Measurements from ENCODE around the gene KRTCAP3. TPM values are rescaled to one million over a fixed set of nuclear protein-coding genes. Genes with fewer than 3 reads are reported as not detected.

KRTCAP3 gene
- total RNA-seq, 1 experiment from 2014 or later, result 47.8 TPM

GRCh38 chr2:27453968-27454367 lies 11.8 kb downstream of the KRTCAP3 start:
- ChIA-PET CTCF (no interaction called here), POLR2A (no interaction called here)
- no peaks in the 10 kb centered on the region for H3K36me3 Mint-ChIP-seq (ENCODE audit: insufficient read depth, unreplicated experiment)
- Histone ChIP-seq H3K36me3 (ENCODE audit: control insufficient read depth, insufficient read depth, low read length) (no peaks in the 10 kb centered on the region), H3K4me1 (no peaks in the 10 kb centered on the region), H3K4me3 (ENCODE audit: low read depth, low read length) (no peak overlapping the region), H3K27me3 (replicated peaks; ENCODE audit: control insufficient read depth, insufficient read depth, low read length) (no peaks in the 10 kb centered on the region), H3K9me3 (no peaks in the 10 kb centered on the region)
- no peaks in the 10 kb centered on the region for H3K9me3 Mint-ChIP-seq (ENCODE audit: unreplicated experiment)
- H3K4me3 Mint-ChIP-seq (ENCODE audit: unreplicated experiment), result no peak overlapping the region
- BruUV-seq (replicated peaks), result no TSS peak
- H3K27ac Mint-ChIP-seq (ENCODE audit: unreplicated experiment), result no peak overlapping the region
- peak in 1 of 2 experiments; percentile 11 for TF ChIP-seq CTCF (IDR thresholded peaks at IDR 0.05; ENCODE audit: insufficient read depth in 1 of 2, low read depth in 1 of 2, low read length in 1 of 2, severe bottlenecking in 1 of 2, unreplicated experiment in 1 of 2)
- no peaks in the 10 kb centered on the region for H3K27me3 Mint-ChIP-seq (ENCODE audit: insufficient read depth, unreplicated experiment)
- no peaks in the 10 kb centered on the region for H3K4me1 Mint-ChIP-seq (ENCODE audit: low read depth, unreplicated experiment)
- peak in 1 of 2 experiments; percentile 18 for DNase-seq
- intact Hi-C loops (cut with micrococcal nuclease; ENCODE audit: unreplicated experiment), result no loop called here

GRCh38 chr2:27461118-27461517 lies 18.9 kb downstream of the KRTCAP3 start:
- Histone ChIP-seq H3K9me3 (no peaks in the 10 kb centered on the region), H3K4me1 (peaks cover 4% of the 10 kb centered on the region; the same call in 1 of the 2 replicates), H3K36me3 (ENCODE audit: control insufficient read depth, insufficient read depth, low read length) (no peaks in the 10 kb centered on the region), H3K4me3 (ENCODE audit: low read depth, low read length) (no peak overlapping the region), H3K27me3 (replicated peaks; ENCODE audit: control insufficient read depth, insufficient read depth, low read length) (no peaks in the 10 kb centered on the region)
- intact Hi-C loops (cut with micrococcal nuclease; ENCODE audit: unreplicated experiment), result no loop called here
- Mint-ChIP-seq H3K27me3 (ENCODE audit: insufficient read depth, unreplicated experiment) (no peaks in the 10 kb centered on the region), H3K36me3 (ENCODE audit: insufficient read depth, unreplicated experiment) (no peaks in the 10 kb centered on the region), H3K4me3 (ENCODE audit: unreplicated experiment) (no peak overlapping the region), H3K4me1 (ENCODE audit: low read depth, unreplicated experiment) (peaks cover 7% of the 10 kb centered on the region), H3K9me3 (ENCODE audit: unreplicated experiment) (no peaks in the 10 kb centered on the region), H3K27ac (ENCODE audit: unreplicated experiment) (no peak overlapping the region)
- POLR2A ChIA-PET, result no interaction called here
- TF ChIP-seq CTCF (IDR thresholded peaks at IDR 0.05; ENCODE audit: insufficient read depth in 1 of 2, low read depth in 1 of 2, low read length in 1 of 2, severe bottlenecking in 1 of 2, unreplicated experiment in 1 of 2), result no peak
- CTCF ChIA-PET, result no interaction called here
- no peak for DNase-seq
- no TSS peak for BruUV-seq (replicated peaks)

GRCh38 chr2:27464443-27464842 lies 22.3 kb downstream of the KRTCAP3 start:
- CTCF ChIA-PET, result no interaction called here
- Mint-ChIP-seq H3K36me3 (ENCODE audit: insufficient read depth, unreplicated experiment) (no peaks in the 10 kb centered on the region), H3K27ac (ENCODE audit: unreplicated experiment) (no peak overlapping the region), H3K9me3 (ENCODE audit: unreplicated experiment) (no peaks in the 10 kb centered on the region), H3K4me3 (ENCODE audit: unreplicated experiment) (no peak overlapping the region), H3K27me3 (ENCODE audit: insufficient read depth, unreplicated experiment) (no peaks in the 10 kb centered on the region), H3K4me1 (ENCODE audit: low read depth, unreplicated experiment) (peaks cover 6% of the 10 kb centered on the region)
- H3K9me3 ChIP-seq, result no peaks in the 10 kb centered on the region
- no TSS peak for BruUV-seq (replicated peaks)
- DNase-seq, result no peak
- TF ChIP-seq CTCF (IDR thresholded peaks at IDR 0.05; ENCODE audit: insufficient read depth in 1 of 2, low read depth in 1 of 2, low read length in 1 of 2, severe bottlenecking in 1 of 2, unreplicated experiment in 1 of 2), result no peak
- intact Hi-C loops (cut with micrococcal nuclease; ENCODE audit: unreplicated experiment), result no loop called here
- H3K27me3 ChIP-seq (replicated peaks; ENCODE audit: control insufficient read depth, insufficient read depth, low read length), result no peaks in the 10 kb centered on the region
- no peak overlapping the region for H3K4me3 ChIP-seq (ENCODE audit: low read depth, low read length)
- H3K4me1 ChIP-seq, result peaks cover 4% of the 10 kb centered on the region; the same call in 1 of the 2 replicates
- POLR2A ChIA-PET, result no interaction called here
- no peaks in the 10 kb centered on the region for H3K36me3 ChIP-seq (ENCODE audit: control insufficient read depth, insufficient read depth, low read length)
